22Rv1 (cell line): ENCODE data around the gene KCNQ1.

Experiments
- H3K27ac ChIP-seq: fragments of 450-650 bp; 2 replicates; pipeline ENCODE4 v1.5.1; 2017
- ZFX ChIP-seq: fragments of 450-650 bp; IDR thresholded peaks from 2 replicates; pipeline ENCODE4 v1.6.1; 2017; ENCODE audit warnings: antibody characterized with exemption, borderline replicate concordance
- TF ChIP-seq, protein P1 (sequence below): fragments of 450-650 bp; IDR thresholded peaks from 2 replicates; pipeline ENCODE4 v1.5.1; 2017; ENCODE audit warnings: mild to moderate bottlenecking

The KCNQ1 gene

DNA sequence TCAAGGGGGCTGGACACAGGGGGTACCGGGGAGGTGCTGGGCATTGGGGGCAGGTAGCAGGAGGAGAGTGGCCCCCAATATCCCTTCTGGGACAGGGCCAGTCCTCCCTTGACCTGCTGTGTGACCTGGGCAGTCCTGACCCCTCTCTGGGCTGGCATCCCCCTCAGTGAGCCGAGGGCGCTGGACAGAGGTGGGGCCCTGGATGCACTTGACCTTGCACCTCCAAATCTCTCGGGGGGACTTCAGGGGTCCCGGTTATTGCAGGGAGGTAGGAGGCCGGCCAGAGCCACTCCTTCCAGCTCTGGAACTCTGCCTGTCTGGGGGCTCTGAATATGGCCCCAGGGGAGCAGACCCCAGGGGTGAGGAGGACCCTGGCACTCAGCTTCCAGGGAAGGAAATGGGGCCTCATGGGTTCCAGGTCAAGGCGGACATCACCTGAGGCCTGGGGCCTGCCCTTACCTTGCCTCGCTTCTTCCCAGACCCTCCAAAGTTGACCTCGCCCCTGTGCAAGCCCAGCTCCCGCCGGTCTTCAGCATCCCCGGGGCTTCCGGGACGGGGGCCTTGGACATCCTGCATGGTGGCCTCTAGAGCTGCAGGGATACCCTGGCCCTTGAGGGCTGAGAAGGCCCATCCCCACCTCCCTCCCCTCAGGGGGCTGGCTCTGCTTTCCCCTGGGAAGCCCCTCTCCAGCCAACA, 22.2 kb upstream of the KCNQ1 start:
- TF ChIP-seq ZFX, result no peak
- H3K27ac ChIP-seq, result no peak overlapping the region

DNA sequence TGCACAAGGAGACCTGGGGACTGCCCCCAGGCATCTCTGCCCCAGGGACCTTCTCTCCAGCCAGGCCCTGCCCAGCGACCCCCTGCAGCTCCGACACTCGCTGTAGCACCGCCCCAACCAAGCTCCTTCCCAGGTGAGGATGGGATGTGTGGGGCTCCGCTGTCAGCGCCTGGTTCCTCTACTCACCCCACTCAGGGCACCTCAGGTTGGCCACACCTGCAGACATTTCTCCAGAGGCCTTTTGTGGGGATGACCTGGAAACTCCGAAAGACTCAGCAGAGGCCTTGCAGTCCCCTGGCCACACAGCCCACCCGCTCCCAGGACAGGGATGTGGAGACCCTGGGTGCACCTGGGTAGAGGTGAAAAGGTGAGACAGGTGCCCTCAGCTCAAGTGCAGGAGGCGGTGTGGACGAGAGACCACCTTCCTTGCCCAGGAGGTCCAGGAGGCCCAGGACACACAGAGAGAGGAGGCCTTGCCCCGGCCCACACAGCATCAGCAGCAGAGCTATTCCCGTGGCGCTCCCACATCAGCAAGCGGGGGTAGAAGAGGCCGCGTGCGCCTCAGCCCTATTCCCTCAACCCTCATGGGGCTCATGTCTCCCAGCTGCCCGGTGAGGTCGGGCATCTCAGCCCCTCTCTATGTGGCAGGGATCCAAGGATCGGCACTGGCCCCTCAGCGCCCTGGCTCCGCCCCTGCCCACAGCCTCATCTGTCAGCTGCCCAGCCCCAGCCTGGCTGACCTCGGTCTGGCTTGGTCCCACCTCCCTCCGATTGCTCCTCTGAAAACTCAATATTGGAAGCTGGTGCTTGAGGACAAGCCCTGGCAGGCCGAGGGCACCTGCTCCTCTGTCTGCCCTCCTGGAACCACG, 21.4 kb upstream of the KCNQ1 start:
- TF ChIP-seq, protein P1, sequence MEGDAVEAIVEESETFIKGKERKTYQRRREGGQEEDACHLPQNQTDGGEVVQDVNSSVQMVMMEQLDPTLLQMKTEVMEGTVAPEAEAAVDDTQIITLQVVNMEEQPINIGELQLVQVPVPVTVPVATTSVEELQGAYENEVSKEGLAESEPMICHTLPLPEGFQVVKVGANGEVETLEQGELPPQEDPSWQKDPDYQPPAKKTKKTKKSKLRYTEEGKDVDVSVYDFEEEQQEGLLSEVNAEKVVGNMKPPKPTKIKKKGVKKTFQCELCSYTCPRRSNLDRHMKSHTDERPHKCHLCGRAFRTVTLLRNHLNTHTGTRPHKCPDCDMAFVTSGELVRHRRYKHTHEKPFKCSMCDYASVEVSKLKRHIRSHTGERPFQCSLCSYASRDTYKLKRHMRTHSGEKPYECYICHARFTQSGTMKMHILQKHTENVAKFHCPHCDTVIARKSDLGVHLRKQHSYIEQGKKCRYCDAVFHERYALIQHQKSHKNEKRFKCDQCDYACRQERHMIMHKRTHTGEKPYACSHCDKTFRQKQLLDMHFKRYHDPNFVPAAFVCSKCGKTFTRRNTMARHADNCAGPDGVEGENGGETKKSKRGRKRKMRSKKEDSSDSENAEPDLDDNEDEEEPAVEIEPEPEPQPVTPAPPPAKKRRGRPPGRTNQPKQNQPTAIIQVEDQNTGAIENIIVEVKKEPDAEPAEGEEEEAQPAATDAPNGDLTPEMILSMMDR, result no peak
- no peak for TF ChIP-seq ZFX
- no peak overlapping the region for H3K27ac ChIP-seq

DNA sequence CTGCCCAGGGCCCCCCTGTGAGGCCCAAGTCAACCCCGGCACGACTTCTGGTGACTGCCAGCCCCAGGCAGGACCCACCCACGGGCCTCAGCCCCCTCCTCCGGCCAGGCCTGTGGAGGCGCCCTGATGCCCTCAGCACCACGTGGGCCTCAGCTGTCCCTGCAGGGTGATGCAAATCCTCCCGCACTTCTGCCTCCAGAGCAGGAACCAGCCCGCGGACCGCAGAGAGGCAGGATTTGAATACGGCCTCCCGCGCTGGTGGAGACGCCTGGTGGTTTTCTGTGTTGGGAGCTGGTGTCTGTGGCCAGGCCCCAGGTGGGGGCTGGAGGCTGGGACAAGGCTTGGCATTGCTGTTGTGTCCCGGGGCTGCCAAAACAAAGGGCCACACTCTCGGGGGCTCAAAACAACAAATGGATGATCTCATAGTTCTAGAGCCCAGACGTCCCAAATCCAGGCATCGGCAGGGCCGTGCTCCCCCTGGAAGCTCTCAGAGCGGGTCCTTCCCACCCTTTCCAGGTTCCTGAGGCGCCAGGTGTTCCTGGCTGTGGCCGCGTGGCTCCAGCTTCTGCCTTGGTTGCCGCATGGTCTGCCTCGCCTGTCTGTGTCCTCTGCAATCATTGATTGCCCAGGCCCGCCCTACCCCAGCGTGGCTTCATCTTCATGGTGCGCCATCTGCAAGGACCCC, 19.9 kb upstream of the KCNQ1 start:
- TF ChIP-seq, protein P1, result no peak
- TF ChIP-seq ZFX, result no peak
- H3K27ac ChIP-seq, result no peak overlapping the region

DNA sequence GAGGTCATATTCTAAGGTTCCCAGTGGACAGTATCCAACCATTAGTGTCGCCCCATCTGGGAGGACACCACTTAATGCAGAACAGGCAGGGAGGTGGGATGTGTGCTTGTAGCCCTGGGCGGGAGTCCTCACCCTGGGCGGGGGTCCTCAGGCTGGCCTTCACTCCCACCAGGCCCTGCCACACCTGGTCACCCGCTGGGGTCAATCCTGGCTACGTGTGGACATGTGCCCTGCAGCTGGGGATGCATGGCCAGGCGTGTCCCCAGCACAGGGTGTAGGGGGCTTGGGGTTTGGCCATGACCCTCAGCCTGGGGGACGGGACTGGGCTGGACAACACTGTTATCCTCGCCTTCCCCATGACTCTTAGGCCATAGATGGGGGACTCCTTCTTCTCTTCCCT, 19.3 kb upstream of the KCNQ1 start:
- no peak for TF ChIP-seq ZFX
- TF ChIP-seq, protein P1, result no peak
- no peak overlapping the region for H3K27ac ChIP-seq

DNA sequence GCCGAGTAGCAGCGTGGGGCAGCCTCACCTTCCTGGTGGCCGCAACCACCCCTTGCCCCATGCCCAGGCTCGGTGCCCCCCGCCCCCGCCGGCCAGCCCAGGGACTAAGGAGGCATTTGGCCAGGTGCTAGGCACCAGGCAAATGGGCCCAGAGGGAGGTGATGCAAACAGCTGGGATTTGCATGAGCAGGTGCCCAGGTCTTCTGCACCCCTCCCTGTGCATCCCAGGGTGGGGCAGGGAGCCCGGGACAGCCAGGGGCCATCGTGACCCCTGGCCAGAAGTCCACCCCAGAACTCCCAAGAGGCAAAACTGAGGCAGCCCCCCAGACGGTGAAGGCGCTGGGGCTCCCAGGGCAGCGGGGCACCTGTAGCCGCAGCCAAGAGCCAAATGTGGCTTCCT, 18.6 kb upstream of the KCNQ1 start:
- TF ChIP-seq ZFX, result no peak
- TF ChIP-seq, protein P1, result no peak
- H3K27ac ChIP-seq, result no peak overlapping the region

DNA sequence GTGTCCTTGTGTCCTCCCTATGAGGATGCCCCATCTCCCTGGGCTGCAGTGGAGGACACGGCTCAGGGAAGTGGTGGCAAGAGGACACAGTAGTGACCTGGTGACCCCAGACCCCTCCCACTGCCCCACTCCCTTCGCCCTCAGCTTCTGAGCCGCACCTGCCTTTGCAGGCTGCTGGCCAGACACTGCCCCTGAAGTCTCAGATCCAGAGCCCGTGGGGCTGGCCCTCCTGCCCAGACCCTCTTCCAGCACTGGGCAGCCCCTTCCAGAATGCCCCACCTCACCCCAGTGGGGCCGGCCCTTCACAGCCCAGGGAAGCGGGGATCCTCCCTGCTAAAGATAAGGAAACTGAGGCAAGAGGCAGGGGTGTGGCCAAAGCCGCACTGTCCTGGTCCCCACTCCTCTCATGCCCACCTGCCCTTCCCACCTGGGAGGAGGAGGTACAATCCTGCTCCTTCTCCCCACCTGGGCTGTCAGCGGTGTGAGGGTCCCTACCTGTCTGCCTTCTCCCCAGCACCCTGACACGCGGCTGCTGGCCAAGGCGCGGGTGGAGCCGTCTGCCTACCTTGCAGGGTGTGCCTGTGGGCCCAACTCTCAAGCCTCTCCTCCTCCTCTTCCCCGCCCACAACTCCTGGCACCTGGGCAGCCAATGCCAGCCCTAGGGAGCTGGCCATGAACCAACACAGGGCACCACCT, 17.8 kb upstream of the KCNQ1 start:
- no peak for TF ChIP-seq ZFX
- TF ChIP-seq, protein P1, result no peak
- no peak overlapping the region for H3K27ac ChIP-seq

DNA sequence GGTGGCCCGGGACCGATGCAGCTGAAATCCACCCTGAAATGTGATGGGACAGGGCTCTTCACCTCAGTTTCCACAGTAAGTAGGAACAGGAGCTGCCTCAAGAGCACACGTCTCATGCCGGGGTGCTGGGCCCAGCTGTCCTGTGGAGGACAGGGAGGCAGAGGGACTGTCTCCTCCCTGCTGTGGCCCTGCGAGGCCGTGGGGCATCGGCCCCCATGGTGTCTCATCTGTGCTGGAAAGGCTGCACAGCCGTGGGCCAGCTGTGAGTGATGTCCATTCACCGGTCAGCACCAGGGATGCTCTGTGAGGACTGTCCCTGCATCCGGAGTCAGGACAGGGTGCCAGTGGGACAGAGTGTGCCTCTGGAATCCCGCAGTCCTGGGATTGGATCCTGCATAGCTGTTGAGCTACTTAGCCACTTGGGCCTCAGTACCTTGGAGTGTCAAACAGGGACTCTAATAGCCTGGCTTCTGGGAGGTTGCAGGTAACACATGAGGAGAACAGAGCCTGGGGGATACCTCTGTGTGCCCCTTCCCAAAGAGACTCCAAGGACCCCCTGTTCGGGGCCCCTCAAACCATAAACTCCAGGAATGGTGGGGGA, 17.0 kb upstream of the KCNQ1 start:
- no peak overlapping the region for H3K27ac ChIP-seq
- TF ChIP-seq ZFX, result no peak
- TF ChIP-seq, protein P1, result no peak
